GM19328 (cell line): ENCODE measurements around the gene TCERG1L.
"Not testable (repeated sequence)": the region's sequence is repeated elsewhere in the genome, so short reads cannot be mapped to it uniquely, and the experiment has no call there.

ENCODE experiments used
- ATAC-seq: cut with Tn5 transposase; IDR thresholded peaks from one replicate; pipeline ENCODE4 v1.9.1; 2021; ENCODE audit warnings: mild to moderate bottlenecking, moderate library complexity; ENCODE audit not compliant: unreplicated experiment

TCERG1L gene

GRCh38 chr10:131150126-131150525 is 161.4 kb downstream of the TCERG1L start:
- no peak for ATAC-seq

GRCh38 chr10:131149586-131149985 is 161.9 kb downstream of the TCERG1L start:
- no peak for ATAC-seq

- no peak for ATAC-seq
Measured at GRCh38 chr10:131149111-131149510, 162.4 kb downstream of the TCERG1L start.

DNA sequence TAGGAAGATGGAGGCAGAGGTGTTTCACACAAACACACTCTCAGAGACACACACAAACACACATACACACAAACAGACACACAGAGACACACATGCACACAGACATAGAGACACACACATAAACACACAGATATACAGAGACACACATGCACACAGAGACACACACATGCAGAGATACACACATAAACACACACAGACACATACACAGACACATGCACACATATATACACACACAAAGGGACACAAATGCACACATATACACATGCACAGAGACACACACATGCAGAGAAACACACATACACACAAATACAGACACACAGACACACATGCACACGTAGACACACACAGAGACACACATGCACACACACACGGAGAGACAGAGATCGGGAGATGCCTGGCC is 163.3 kb downstream of the TCERG1L start:
- no peak for ATAC-seq

DNA sequence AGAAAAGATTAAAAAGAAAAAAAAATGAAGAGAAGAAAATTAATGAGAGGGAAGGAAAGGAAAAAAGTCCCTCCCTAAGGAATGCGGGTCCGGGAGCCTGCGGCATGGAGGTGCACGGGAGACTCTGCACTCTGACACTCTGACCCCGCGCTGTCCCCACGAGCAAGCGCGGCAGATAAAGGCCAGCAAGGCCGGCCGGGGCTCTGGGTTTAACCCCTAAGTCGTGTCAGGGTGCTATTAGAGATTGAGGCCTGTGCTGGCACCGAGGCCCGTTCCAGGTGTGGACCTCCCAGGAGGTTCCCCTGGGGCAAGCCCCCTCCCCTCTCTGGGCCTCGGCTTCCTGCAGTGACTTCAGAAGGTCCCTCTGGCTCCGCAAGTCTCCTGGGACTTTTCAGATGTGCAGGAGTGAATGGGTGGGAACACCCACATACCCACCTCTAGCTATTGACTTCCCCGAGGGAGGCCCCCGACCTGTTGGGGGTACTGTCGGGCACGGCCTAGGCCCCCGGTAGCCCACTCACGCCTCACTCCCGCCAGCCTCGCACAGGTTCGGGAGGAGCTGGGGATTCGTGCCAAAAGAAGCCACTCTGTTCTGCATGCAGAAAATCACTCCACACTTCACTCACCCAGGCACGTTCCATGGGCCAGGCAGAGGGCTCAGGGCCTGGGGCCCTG is 164.1 kb downstream of the TCERG1L start:
- no peak for ATAC-seq

DNA sequence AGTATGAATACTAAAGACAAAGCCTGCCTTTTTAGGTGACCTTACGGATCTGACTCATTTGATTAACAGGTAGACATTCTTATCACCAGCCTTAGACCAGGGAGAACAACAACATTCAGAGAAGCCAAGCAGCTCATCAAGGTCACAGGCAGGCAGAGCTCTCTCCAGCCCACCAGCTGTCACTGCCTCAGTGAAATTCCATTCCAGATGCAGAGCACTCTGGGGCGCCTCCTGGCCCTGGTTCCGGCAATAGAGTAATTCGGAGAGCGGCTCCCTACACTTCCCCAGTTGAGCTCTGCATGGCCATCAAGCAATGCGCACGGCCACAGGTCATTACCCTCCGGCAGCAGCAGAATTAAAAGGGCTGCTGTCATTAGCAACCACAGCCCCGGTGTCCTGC is 164.7 kb downstream of the TCERG1L start:
- ATAC-seq = no peak

DNA sequence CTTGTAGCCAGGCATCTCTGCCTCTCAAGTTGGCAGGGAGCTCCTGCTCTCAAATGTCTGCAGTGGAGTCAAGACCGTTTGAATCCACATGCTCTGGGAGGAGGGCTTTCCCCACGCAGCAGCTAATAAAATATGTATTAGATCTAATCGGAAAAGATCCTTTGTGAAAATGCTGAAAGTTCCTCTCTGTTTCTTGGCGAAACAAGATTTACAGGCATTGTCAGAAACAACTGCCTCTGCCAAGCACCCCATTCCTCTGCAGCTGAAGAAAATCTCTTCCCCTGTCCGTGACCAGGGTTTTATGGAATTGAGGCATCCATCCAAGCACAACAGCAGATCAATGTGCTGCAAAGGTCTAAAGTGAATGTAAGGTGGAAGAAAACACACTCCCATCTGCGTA is 165.8 kb downstream of the TCERG1L start:
- ATAC-seq = no peak

GRCh38 chr10:131144711-131145375 is 166.7 kb downstream of the TCERG1L start:
- no peak for ATAC-seq

- ATAC-seq = no peak
Measured at GRCh38 chr10:131144196-131144595, 167.3 kb downstream of the TCERG1L start.

DNA sequence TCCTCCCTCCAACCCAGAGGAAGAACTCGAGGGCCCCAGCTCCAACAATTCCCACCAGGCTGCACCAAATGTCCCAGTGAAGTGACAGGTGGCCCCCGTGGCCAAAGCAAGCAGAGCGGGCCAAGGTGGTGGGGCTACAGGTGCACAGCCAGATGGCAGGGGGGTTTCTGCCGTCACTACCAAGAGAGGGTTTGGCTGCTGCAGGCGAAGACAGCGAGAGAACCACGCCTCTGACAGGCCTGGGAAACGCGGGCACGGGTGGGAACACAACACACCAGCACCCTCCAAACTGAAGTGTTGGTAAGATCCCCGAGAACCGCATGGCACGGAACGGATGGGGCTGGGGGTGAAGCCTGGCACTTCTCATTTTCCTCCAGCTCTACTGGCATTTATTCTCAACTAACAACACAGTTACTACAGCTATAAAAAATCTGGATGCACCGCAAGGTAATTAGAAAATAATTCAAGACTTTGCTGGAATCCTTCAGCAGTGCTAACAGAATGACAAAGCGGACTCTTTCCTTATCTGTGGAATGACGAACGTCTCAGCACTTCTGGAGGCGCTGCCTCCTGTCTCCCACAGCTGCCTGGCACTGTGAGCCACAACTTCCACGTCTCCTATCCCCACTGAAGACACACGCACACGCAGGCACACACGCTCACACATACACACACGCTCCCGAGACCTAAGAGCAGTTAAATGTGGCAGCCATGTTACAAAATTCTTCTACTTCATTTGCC is 167.9 kb downstream of the TCERG1L start:
- no peak for ATAC-seq

- no peak for ATAC-seq
Measured at GRCh38 chr10:131142517-131143380, 168.8 kb downstream of the TCERG1L start.

DNA sequence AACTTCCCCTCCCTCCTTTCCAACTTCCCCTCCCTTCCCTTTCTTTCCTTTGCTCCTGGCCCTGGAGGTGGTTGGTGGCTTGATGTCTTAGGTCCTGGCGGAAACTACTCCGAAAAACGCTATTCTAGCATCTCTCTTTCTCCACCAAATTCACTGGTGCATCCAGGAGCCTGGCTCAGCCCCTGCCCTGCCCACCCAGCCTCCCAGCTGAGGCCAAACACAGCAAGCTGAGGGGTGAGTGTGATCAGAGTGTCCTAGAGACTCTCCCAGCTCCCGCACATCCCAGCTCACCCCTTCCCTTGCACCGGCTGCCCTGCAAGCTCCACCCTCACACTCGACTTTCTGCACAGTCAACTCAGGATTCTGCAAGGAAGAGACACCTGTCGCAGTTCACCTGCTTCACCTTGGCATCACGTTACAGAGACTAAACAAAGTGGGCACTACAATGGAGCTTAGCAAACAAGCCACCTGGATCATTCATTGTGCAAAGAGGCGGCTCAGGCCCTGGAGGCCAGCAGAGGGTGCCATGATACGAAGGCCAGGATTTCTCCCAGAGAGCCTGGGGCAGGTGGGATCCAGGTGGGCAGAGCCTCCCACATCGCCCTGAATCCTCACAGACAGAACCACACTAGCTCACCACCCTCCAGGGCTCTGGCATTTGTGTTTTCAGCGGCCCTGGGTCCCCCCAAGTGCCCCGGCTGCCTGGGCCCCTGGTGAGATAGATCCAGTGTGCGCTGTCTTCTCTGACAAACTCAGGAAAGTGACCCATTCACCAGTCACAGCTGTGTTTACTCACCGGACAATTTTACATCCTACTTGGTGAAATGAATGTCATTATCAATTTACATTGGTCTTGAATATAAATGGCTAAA is 169.6 kb downstream of the TCERG1L start:
- no peak for ATAC-seq

DNA sequence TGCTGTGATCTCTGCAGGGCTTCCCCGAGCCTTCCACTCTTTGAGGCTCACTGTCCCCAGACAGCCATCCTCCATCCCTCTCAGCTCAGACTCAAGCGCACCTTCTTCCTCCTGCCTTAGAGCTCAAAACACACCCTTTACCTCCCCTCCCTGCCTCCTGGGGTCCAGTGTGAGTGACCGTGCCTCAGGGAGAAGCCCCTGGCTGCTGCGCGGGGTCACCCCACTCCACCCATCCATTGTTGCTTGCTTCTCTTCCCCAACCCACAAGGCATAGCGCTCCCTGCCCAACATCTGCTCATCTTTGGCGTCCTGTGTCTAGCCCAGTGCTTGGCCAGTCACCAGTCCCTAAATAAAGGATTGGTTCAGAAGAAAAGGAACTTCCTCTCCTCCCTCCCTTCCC is 170.3 kb downstream of the TCERG1L start:
- ATAC-seq = no peak

DNA sequence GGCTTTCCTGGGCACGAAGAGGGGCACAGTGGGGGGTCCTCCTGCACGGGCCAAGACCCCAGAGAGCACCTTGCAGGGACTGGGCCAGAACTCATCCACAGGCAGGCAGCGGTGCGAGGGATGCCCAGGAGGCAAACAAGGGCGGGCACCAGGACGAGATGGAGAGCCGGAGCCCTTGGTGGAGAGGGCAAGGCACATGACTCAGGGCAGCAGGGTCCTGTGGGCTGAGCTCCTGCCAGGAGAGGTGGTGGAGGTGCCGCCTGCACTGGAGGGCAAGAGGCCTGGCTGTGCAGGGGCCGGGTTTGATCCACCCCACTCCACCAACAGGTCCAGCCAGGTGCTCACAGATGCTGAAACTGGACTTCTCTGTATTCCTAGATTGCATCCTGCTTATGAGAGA is 170.9 kb downstream of the TCERG1L start:
- ATAC-seq = no peak

DNA sequence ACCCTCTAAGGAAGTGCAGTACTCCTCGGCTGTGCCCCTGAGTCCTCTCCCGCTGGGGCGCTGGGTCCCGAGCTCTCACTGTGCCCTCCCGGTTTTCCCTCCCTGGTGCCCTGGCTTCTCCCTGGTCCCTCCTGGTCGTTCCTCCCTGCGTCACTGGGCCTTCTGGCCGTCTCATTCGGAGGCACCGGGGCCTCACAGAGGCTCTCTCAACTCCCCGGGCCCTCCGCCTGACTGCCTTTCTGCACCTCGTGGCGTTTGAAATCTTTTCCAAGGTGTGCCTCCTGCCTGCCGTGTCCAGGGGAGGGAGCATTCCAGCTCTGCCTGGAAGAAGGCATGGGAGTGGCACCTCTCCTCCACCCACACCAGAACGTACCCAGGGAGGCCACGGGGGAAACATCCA is 174.3 kb downstream of the TCERG1L start:
- ATAC-seq = no peak

- ATAC-seq = not testable (repeated sequence)
Measured at GRCh38 chr10:131136336-131136735, 175.2 kb downstream of the TCERG1L start.

DNA sequence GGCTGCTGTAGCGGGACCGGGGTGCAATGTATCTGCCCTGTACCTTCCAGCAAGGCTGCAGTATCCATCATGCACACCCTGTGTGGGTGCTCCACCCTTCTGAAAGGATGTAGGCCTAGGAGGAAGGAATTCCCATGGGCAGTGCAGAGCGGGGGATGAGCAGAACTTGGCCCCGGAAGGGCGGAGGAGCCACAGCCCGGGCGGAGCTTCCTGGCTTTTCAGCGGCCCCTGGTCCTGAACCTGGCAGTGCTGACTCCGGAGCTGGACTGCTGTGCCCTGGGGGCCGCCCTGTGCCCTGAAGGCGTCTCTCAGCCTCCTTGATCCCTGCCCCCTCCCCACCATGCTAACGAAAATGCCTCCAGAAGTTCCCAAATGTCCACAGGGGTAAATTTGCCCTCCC is 175.8 kb downstream of the TCERG1L start:
- ATAC-seq = no peak

- ATAC-seq = no peak
Measured at GRCh38 chr10:131134651-131135050, 176.9 kb downstream of the TCERG1L start.

DNA sequence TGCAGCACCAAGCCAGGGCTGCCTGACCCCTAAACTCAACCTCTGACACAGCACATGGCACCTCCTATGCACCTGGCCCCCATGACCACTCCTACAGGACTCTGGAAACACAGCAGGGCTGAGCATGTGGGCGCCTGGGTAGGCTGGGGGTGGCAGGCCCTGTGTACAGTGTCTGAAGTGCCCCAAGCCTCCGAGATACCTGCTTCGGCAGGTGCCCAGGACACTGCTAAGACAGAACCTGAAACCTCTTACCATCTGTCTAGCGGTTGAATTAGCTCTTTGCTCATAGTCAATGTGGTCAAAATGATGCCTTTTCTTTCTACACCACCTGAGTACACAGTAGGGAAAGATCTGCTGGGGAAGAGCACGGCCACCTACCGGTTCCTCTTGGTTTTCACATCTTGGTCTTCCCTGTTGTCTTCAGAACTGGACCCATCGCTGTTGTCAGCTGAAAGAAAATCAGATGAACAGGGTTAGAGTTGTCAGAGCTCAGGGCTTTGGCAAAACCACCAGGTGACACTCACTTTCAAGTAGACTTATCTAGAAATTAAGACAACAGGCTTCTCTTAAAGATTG is 177.4 kb downstream of the TCERG1L start:
- no peak for ATAC-seq

- ATAC-seq = no peak
Measured at GRCh38 chr10:131132681-131133080, 178.8 kb downstream of the TCERG1L start.
